DND-41 (cell line): ENCODE measurements around the gene F11.

Source experiments
- CTCF ChIP-seq: IDR thresholded peaks from 2 replicates; pipeline ENCODE4 v1.5.1; 2012; ENCODE audit warnings: borderline replicate concordance, low read length, moderate library complexity, mild to moderate bottlenecking; ENCODE audit not compliant: poor library complexity, severe bottlenecking; ENCODE audit errors: extremely low read depth
- EZH2 ChIP-seq: IDR thresholded peaks from 3 replicates; pipeline ENCODE4 v1.6.1; 2012; ENCODE audit warnings: borderline replicate concordance, low read depth, mild to moderate bottlenecking, moderate library complexity, low read length, inconsistent platforms; ENCODE audit not compliant: severe bottlenecking

GRCh38 chr4:186318481-186318880 is 52.5 kb downstream of the F11 start:
- no peak for TF ChIP-seq CTCF
- no peak for TF ChIP-seq EZH2
